Measurements from ENCODE around the gene AGXT2. TPM values are rescaled to one million over a fixed set of nuclear protein-coding genes. Genes with fewer than 3 reads are reported as not detected.

AGXT2 gene
- total RNA-seq, 4 donors from 2014 or later = not detected

DNA sequence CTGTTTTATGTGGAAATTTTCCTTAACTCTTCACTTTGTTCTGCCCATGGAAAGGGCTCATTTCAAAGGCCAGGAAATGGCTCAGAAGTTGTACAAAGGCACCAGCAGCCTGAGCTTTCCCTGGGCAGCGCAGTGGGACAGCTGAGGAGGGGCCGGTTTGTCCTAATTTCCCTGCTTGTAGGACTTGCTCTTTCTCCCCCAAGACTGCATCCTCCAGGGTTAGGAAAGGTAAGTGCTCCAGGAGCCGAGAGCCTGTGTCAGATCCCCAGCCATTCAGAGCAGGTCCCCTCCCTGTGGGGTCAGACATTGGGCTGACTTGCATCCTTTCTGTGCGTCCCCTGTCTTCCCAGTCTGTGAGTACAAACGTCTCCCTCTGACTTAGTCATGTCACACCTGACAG lies 43.5 kb downstream of the AGXT2 start:
- no peak for DNase-seq (ENCODE audit: low spot score in 2 of 2)
- intact Hi-C loops (cut with DNase I; ENCODE audit: low total_unique reads) = no loop called here
- no peak for TF ChIP-seq POLR2A (IDR thresholded peaks at IDR 0.05)
- TF ChIP-seq, protein P1, sequence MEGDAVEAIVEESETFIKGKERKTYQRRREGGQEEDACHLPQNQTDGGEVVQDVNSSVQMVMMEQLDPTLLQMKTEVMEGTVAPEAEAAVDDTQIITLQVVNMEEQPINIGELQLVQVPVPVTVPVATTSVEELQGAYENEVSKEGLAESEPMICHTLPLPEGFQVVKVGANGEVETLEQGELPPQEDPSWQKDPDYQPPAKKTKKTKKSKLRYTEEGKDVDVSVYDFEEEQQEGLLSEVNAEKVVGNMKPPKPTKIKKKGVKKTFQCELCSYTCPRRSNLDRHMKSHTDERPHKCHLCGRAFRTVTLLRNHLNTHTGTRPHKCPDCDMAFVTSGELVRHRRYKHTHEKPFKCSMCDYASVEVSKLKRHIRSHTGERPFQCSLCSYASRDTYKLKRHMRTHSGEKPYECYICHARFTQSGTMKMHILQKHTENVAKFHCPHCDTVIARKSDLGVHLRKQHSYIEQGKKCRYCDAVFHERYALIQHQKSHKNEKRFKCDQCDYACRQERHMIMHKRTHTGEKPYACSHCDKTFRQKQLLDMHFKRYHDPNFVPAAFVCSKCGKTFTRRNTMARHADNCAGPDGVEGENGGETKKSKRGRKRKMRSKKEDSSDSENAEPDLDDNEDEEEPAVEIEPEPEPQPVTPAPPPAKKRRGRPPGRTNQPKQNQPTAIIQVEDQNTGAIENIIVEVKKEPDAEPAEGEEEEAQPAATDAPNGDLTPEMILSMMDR (IDR thresholded peaks at IDR 0.05) = no peak
- H3K4me3 ChIP-seq (ENCODE audit: low read depth, poor library complexity, severe bottlenecking) = no peak overlapping the region
- 62 to 70% methylated on average over 5 of the region's 5 CpGs for WGBS, 2 donors

DNA sequence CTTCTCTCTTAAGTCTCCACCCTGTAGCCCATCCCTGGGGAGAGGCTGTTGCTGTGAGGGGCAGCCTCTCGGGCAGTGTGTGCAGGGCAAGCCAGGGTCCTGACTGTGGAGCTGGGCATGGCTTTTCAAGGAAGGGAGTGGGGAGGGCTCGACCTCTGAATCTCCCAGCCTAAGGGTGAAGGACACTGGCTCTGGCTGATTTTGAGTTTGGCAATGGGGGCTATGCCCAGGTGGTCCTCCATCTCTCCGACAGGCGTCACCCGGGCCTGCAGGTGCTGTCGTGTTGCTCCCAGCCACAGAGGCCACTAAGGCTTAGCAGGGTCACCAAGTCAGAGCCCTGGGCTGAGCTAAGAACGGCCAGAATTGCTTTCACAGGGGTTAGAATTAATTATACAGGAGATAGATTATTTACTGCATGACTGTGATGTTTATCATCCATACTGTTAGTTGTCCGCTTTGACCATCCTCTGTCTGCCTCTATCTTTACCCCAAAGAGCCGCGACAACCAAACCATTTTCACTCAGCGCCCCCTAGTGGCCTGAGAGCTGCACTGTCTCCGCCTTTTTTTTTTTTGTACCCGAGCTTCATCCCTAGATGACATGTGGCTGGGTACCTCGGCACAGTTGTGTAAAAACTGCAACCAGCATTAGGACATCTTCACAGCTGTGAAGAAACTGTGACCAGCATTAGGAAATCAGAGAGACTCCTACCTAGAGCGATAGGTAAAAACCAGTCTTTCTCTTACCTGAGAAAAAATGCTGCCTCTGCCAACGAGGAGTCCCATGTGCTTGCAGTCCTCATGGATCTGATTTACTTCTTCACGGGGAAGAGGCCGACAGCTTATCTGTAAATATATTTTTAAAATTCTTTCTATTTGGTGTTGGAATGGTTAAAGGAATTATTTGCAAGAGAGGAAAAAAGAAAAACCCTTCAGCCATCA lies 44.5 kb downstream of the AGXT2 start:
- intact Hi-C loops (cut with DNase I; ENCODE audit: low total_unique reads) = no loop called here
- H3K4me3 ChIP-seq (ENCODE audit: low read depth, poor library complexity, severe bottlenecking) = no peak overlapping the region
- WGBS, 2 donors = 41% methylated on average over 18 of the region's 18 CpGs
- peak in 1 of 2 donors; percentile 88 for DNase-seq (ENCODE audit: low spot score in 2 of 2)
- TF ChIP-seq POLR2A (IDR thresholded peaks at IDR 0.05) = no peak
- TF ChIP-seq, protein P1 (IDR thresholded peaks at IDR 0.05) = no peak

DNA sequence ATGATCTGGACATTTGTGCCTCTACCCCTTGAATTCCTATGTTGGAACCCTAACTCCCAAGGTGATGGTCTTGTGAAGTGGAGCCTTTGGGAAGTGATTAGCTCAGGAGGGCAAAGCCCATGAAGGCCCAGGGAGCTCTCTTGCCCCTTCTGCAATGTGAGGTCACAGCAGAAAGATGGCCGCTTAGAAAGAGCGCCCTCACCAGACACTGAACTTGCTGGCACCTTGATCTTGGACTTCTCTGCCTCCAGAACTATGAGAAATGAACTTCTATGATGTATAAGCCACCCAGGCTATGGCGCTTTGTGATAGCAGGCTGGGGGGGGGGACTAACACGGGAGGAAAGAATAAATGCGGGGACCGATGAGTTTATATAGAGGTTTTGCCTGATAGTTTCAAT lies 45.3 kb downstream of the AGXT2 start:
- no peak for TF ChIP-seq POLR2A (IDR thresholded peaks at IDR 0.05)
- TF ChIP-seq, protein P1 (IDR thresholded peaks at IDR 0.05) = no peak
- no peak overlapping the region for H3K4me3 ChIP-seq (ENCODE audit: low read depth, poor library complexity, severe bottlenecking)
- DNase-seq (ENCODE audit: low spot score in 2 of 2) = no peak
- WGBS, 2 donors = 91 to 96% methylated on average over 6 of the region's 6 CpGs
- intact Hi-C loops (cut with DNase I; ENCODE audit: low total_unique reads) = no loop called here

DNA sequence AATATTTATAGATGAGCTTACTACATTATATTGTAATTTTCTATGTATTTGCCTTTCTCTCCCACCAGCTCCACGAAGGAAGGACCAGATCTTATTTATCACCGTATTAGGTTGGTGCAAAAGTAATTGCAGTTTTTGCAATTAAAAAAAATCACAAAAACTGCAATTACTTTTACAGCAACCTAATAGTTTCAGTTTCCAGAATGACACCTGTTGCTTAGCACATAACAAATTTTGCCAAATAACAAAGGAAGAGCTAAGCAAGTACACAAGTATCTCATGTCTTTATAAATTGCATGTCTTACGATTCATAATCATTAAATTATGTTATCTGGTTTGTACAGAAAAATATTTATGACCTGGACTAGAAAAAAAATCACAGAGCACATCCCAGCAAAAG lies 45.9 kb downstream of the AGXT2 start:
- TF ChIP-seq, protein P1 (IDR thresholded peaks at IDR 0.05) = no peak
- no peak for TF ChIP-seq POLR2A (IDR thresholded peaks at IDR 0.05)
- 77 to 81% methylated on average over 3 of the region's 3 CpGs for WGBS, 2 donors
- no peak overlapping the region for H3K4me3 ChIP-seq (ENCODE audit: low read depth, poor library complexity, severe bottlenecking)
- no peak for DNase-seq (ENCODE audit: low spot score in 2 of 2)
- intact Hi-C loops (cut with DNase I; ENCODE audit: low total_unique reads) = no loop called here

DNA sequence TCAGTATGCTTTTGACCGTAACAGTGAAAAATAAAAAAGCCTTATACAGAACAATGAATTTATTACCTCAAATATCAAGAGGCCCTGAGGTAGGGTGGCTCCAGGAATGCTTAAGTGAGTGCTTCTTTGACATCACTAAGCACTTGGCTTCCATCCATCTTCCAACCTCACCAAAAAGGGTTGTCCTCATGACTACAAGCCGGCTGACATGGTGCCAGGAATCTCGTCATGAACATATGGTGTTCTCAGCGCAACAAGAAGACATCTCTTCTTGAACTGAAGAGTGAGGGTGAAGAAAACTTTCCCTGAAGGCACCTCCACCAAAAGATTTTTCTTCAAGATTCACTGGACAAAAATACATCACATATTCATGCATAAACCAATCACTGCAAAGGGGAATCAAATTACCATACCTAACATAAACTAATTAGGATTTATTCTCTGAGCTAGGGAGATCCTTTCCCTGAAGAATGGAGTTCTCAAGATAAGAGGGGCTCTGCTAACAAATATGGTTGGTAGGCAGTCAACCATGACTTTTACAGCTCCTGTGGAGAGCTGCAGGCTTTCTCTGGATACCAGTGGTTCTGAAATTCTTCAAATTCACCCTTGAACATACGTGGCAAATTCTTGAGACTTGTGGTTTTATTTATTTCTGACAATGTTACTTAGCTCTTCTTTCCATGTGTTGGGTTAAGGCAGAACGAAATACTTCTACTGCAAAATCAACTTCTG lies 49.5 kb downstream of the AGXT2 start:
- DNase-seq (ENCODE audit: low spot score in 2 of 2) = no peak
- intact Hi-C loops (cut with DNase I; ENCODE audit: low total_unique reads) = no loop called here
- no peak for TF ChIP-seq POLR2A (IDR thresholded peaks at IDR 0.05)
- TF ChIP-seq, protein P1 (IDR thresholded peaks at IDR 0.05) = no peak
- 40 to 41% methylated on average over 6 of the region's 6 CpGs for WGBS, 2 donors
- no peak overlapping the region for H3K4me3 ChIP-seq (ENCODE audit: low read depth, poor library complexity, severe bottlenecking)
